ENCODE data around the gene PRDM8.
A peak's percentile ranks its signal among the peaks of the same experiment; 100 is the strongest.
"Not testable (repeated sequence)": the region's sequence is repeated elsewhere in the genome, so short reads cannot be mapped to it uniquely, and the experiment has no call there.

PRDM8 gene

GRCh38 chr4:80196922-80197573 is at the start of gene PRDM8:
Gene PRDM8, plus strand, starts transcription at chr4:80197503. Its CDS starts 2,578 bp downstream, at chr4:80200081.
- peak; percentile 35 to 39 for DNase-seq

DNA sequence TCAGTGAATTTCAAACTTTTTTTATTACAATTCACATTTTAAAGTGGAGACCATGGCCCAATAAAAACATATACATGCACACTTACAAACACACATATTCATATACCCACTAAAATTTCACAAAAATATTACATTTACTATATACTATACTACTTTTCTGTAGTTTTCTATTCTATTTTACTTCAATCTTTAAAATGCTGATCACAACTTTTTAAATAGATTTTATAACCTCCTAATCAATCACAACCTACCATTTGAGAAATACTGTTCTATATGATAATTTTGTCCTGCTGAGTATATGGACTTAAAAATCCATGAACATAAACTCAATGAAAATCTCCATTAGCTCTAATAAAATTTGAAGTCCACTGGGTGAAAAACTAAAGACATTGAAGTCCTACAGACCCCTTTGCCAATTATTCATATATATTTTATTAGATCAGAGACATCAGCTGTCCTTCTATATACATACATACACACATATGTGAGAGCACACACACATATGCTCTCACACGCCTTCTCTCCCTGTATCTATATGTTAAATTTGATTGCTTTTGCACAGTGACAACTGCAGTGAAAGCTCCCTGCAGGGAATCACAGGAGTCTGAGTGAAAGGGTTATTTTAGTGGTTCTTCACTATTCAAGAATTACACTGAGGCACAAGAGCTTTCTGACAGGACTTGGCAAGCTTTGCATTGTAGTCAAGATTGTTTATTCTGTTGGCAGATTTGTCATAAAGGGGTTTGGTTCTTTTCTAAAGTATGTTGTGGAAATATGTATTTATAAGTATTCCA is 46.7 kb upstream of the PRDM8 start:
- no peak for DNase-seq

GRCh38 chr4:80151981-80152380 is 45.3 kb upstream of the PRDM8 start:
- DNase-seq: no peak

DNA sequence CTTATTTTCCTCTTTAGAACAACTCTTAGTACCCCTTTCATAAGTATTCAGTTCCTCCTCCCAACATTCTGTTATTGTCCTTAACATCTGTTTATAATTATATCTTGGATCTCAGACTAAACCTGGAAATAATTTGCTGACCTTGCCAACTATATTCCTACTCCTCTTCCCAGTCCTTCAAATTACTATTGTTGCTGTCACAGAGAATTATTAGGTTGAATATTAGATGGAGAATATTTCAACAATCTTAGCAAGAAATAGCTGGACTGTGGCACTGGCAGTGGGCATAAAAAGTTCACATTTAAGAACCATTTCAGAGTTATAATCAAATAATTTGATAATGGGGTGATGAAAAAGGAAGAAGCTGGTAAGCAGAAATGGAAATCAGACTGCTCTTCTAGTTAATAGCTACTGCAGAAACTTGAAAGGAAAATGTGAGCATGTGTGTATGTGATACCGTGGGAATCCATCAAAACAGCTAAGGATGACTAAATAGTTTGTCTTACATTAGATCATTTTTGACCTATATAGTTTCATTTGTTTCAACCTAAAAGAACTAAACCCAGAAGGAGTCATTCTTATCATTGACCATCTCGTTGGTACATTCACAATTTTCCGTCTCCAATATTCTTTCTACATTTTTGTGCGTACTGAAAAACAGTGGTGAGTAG is 43.3 kb upstream of the PRDM8 start:
- DNase-seq: no peak

- no peak for DNase-seq
These were observed 42.8 kb upstream of the PRDM8 start for GRCh38 chr4:80154545-80154933.

DNA sequence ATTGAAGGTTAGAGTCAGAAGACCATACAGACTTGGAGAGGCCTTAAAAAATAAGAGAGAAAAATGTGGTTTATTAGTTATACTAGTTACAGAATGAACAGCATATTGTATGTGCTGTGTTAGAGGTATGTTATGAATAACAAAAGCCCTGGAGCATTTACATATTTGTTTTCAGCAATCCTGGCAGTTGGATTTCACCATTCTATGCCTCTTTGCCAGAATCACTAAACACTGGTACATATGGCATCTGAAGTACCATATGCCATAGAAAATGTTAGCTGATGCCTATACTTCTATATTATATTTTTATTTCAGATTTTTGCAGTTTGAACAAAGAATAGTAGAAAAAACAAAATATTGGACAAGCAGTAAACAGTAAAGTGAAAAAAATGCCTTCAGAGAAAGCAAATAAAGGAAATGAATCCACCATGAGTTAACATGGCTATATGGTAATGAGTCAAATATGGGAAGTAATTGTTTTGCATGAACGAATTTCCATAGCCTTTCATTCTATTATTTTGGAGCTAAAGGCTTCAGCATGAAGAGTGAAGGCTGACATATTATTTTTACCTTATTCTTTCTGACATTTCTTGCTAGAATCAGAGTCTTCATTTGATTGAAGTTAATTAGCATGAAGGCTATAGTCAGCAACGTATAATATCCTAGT is 41.9 kb upstream of the PRDM8 start:
- DNase-seq: no peak

DNA sequence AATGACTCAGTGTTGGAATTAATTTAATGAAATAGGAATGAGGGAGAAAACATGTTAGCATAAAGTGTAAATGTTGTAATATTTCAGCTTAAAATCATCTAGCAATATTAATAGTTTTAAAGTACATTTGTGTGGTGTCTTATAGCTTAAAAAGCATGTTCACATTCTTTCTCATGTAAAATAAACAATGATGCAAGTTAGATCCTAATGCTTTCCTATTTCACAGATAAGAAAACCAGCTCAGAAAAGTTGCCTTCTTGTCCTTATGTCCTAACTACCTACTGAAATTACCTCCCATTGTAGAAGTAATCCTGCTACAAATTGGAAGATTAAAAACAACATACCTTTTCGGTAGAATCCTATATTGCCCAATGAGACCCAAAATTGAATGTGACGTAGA is 40.9 kb upstream of the PRDM8 start:
- no peak for DNase-seq

DNA sequence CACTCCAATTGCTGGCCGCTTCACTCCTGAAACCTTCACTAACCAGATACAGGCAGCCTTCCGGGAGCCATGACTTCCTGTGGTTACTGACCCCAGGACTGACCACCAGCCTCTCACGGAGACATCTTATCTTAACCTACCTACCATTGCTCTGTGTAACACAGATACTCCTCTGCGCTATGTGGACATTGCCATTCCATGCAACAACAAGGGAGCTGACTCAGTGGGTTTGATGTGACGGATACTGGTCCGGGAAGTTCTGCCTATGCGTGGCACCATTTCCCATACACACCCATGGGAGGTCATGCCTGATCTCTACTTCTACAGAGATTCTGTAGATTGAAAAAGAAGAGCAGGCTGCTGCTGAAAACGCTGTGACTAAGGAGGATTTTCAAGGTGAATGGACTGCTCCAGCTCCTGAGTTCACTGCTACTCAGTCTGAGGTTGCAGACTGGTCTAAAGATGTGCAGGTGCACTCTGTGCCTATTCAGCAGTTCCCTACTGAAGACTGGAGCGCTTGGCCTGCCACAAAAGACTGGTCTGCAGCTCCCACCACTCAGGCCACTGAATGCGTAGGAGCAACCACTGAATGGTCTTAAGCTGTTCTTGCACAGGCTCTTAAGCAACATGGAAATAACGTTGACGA is 35.8 kb upstream of the PRDM8 start:
- DNase-seq: no peak

DNA sequence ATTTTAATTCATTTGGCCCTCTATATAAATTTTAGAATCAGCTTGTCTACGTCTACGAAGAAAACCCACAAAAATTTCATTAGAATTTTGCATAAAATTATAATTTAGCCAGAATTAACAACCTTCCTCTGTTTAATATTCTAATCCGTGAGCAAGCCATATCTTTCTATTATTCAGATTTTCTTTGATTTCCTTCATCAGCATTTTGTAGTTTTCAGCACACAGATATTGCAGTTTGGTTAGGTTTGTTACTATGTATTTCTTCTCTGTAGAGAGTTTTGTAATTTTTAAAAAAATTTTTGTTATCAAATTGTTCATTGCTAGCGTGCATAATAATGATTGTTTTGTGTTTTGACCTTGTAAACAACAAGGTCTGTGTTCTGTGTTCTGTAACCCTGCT is 34.9 kb upstream of the PRDM8 start:
- no peak for DNase-seq

- no peak for DNase-seq
These were observed 31.4 kb upstream of the PRDM8 start for GRCh38 chr4:80165855-80166254.

GRCh38 chr4:80171251-80171650 is 26.1 kb upstream of the PRDM8 start:
- DNase-seq: no peak

GRCh38 chr4:80171656-80172055 is 25.6 kb upstream of the PRDM8 start:
- DNase-seq: no peak

- peak in 1 of 2 donors; percentile 35 for DNase-seq
These were observed 25.1 kb upstream of the PRDM8 start for GRCh38 chr4:80172203-80172602.

GRCh38 chr4:80173401-80173800 is 23.9 kb upstream of the PRDM8 start:
- DNase-seq: peak; percentile 72 to 80

- no peak for DNase-seq
These were observed 23.5 kb upstream of the PRDM8 start for GRCh38 chr4:80173841-80174240.

DNA sequence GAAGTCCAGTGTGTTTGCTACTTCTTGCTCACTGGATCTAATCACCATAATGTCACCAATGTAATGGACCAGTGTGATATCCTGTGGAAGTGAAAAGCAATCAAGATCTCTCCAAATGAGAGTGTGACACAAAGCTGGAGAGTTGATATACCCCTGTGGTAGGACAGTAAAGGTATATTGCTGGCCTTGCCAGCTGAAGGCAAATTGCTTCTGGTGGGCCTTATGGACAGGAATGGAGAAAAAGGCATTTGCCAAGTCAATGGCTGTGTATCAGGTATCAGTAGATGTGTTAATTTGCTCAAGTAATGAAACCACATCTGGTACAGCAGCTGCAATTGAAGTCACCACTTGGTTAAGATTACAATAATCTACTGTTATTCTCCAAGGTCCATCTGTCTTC is 19.5 kb upstream of the PRDM8 start:
- not testable (repeated sequence) for DNase-seq

GRCh38 chr4:80178964-80179363 is 18.3 kb upstream of the PRDM8 start:
- DNase-seq: no peak

GRCh38 chr4:80179637-80180161 is 17.6 kb upstream of the PRDM8 start:
- no peak for DNase-seq

GRCh38 chr4:80180743-80181142 is 16.6 kb upstream of the PRDM8 start:
- DNase-seq: no peak

- DNase-seq: peak in 1 of 2 donors; percentile 64
These were observed 15.0 kb upstream of the PRDM8 start for GRCh38 chr4:80182237-80182866.

DNA sequence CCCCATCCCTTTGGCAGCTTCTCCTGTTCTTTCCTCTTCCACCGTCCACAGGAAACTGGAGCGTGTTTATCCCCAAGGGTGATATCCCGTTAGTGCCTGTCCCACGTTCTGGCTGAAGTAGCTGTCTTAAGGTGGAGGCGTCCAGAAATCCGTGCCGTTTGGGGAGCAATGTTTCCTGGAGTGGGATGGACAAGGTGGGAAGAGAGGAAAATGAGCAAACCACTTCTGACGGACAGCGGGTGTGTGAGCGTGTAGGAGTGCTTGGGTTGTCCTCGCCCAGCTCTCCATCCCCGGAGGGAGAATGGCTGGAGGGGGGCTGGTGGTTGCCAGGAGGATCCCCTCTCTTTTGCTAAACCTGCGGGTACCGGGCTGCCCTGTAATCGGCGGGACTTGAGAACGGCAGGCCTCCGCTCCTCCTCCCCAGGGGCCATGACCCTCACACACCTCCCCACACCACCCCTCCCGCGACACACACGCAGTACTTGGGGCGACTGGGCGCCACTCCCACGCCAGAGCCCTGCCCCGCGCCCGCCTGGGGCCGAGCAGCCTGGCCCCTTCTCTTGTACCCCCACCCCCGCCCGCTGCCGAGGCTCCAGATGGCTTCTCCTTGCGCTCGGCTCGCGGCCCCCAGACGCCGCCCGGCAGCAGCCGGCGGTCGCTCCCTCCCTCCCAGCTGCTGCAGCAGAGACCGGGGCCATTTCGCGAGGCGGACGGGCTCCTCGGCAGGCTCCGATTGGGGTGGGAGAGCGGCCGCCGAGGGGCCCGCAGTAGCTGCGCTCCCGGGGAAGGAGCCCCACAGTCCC is 13.9 kb upstream of the PRDM8 start:
- DNase-seq: peak; percentile 53 to 61
